HepG2 (cell line): ENCODE measurements around the gene ABHD6. TPM values are rescaled to one million over a fixed set of nuclear protein-coding genes. Genes with fewer than 3 reads are reported as not detected.

Source experiments
- ATF7-NPFF ChIP-seq: sonication (generic); formaldehyde crosslinking; IDR thresholded peaks from 2 replicates; pipeline ENCODE4 v1.8.1; 2023; ENCODE audit warnings: mild to moderate bottlenecking, low read depth, missing genetic modification reagents, moderate library complexity
- ETV5 ChIP-seq: IDR thresholded peaks from 2 replicates; pipeline ENCODE4 v1.6.1; 2018; ENCODE audit warnings: missing biosample characterization, missing genetic modification reagents, inconsistent platforms, borderline replicate concordance
- FOXA1 ChIP-seq, 2 experiments: fragments of 450-650 bp in 1 of 2; sonication (generic) in 1 of 2; formaldehyde crosslinking in 1 of 2; IDR thresholded peaks; 2 replicates each; pipeline versions ENCODE4 v1.4.0 to v1.6.1; 2016 to 2020; ENCODE audit warnings: missing genetic modification reagents in 1 of 2
- FOXO4 ChIP-seq: sonication (generic); formaldehyde crosslinking; conservative IDR thresholded peaks from 2 replicates; pipeline ENCODE4 v1.8.1; 2023; ENCODE audit warnings: missing genetic modification reagents
- HOXA5 ChIP-seq: sonication (generic); formaldehyde crosslinking; IDR thresholded peaks from 2 replicates; pipeline ENCODE4 v1.4.0; 2020; ENCODE audit warnings: missing genetic modification reagents
- IRX3 ChIP-seq: sonication (generic); formaldehyde crosslinking; IDR thresholded peaks from 2 replicates; pipeline ENCODE4 v1.8.1; 2023; ENCODE audit warnings: mild to moderate bottlenecking, low read depth, missing genetic modification reagents, borderline replicate concordance
- MAFF ChIP-seq: IDR thresholded peaks from 2 replicates; pipeline ENCODE4 v1.6.1; 2011; ENCODE audit warnings: low read depth, low read length, improper control_type of control experiment
- MATR3 ChIP-seq: sonication (generic); formaldehyde crosslinking; IDR thresholded peaks from 2 replicates; pipeline ENCODE4 v1.4.0; 2020; ENCODE audit warnings: missing genetic modification reagents
- MAZ ChIP-seq, 2 experiments: sonication (generic) in 1 of 2; formaldehyde crosslinking in 1 of 2; IDR thresholded peaks; 2 replicates each; pipeline versions ENCODE4 v1.5.0 to v1.6.1; 2012 to 2020; ENCODE audit warnings: low read depth in 2 of 2, mild to moderate bottlenecking in 2 of 2, borderline replicate concordance in 1 of 2, improper control_type of control experiment in 1 of 2, low read length in 1 of 2, missing genetic modification reagents in 1 of 2, moderate library complexity in 1 of 2
- MYNN ChIP-seq: sonication (generic); formaldehyde crosslinking; IDR thresholded peaks from 2 replicates; pipeline ENCODE4 v1.4.0; 2020; ENCODE audit warnings: mild to moderate bottlenecking, low read depth, missing genetic modification reagents
- PITX1 ChIP-seq: sonication (generic); formaldehyde crosslinking; IDR thresholded peaks from 2 replicates; pipeline ENCODE4 v1.5.1; 2020; ENCODE audit warnings: mild to moderate bottlenecking, missing genetic modification reagents
- REPIN1 ChIP-seq: sonication (generic); formaldehyde crosslinking; IDR thresholded peaks from 2 replicates; pipeline ENCODE4 v1.8.0; 2022; ENCODE audit warnings: missing genetic modification reagents, low read depth, mild to moderate bottlenecking, borderline replicate concordance
- TCF7 ChIP-seq: sonication (generic); IDR thresholded peaks from 2 replicates; pipeline ENCODE4 v1.6.1; 2016; ENCODE audit warnings: antibody characterized with exemption, low read depth
- TFDP1 ChIP-seq: IDR thresholded peaks from 2 replicates; pipeline ENCODE4 v1.6.1; 2016; ENCODE audit warnings: missing compliant biosample characterization, missing genetic modification reagents, borderline replicate concordance
- ZNF121 ChIP-seq: sonication (generic); formaldehyde crosslinking; IDR thresholded peaks from 2 replicates; pipeline ENCODE4 v1.5.0; 2020; ENCODE audit warnings: mild to moderate bottlenecking, missing genetic modification reagents
- ZNF232 ChIP-seq: sonication (generic); formaldehyde crosslinking; IDR thresholded peaks from 2 replicates; pipeline ENCODE4 v1.4.0; 2020; ENCODE audit warnings: missing genetic modification reagents, borderline replicate concordance
- ZNF282 ChIP-seq: fragments of 450-650 bp; IDR thresholded peaks from 2 replicates; pipeline ENCODE4 v1.6.1; 2018; ENCODE audit not compliant: partially characterized antibody
- ZNF3 ChIP-seq: IDR thresholded peaks from 2 replicates; pipeline ENCODE4 v1.7.0; 2017; ENCODE audit warnings: inconsistent platforms
- ZNF484 ChIP-seq: sonication (generic); formaldehyde crosslinking; IDR thresholded peaks from 2 replicates; pipeline ENCODE4 v1.5.1; 2020; ENCODE audit warnings: mild to moderate bottlenecking, low read depth, missing genetic modification reagents, borderline replicate concordance
- ZNF496 ChIP-seq: sonication (generic); formaldehyde crosslinking; IDR thresholded peaks from 2 replicates; pipeline ENCODE4 v1.8.1; 2023; ENCODE audit warnings: mild to moderate bottlenecking, moderate library complexity, missing genetic modification reagents; ENCODE audit not compliant: insufficient replicate concordance
- ZNF577 ChIP-seq: sonication (generic); formaldehyde crosslinking; IDR thresholded peaks from 2 replicates; pipeline ENCODE4 v1.4.0; 2020; ENCODE audit warnings: mild to moderate bottlenecking, low read depth, missing genetic modification reagents, borderline replicate concordance
- ZNF788 ChIP-seq: sonication (generic); formaldehyde crosslinking; IDR thresholded peaks from 2 replicates; pipeline ENCODE4 v1.5.0; 2020; ENCODE audit warnings: mild to moderate bottlenecking, missing genetic modification reagents, borderline replicate concordance
- ZNF850 ChIP-seq: sonication (generic); formaldehyde crosslinking; conservative IDR thresholded peaks from 2 replicates; pipeline ENCODE4 v1.9.0; 2021; ENCODE audit warnings: mild to moderate bottlenecking, missing genetic modification reagents
- ZUFSP ChIP-seq: sonication (generic); formaldehyde crosslinking; IDR thresholded peaks from 2 replicates; pipeline ENCODE4 v1.9.0; 2021; ENCODE audit warnings: missing genetic modification reagents, mild to moderate bottlenecking, borderline replicate concordance
- polyA plus RNA-seq, 8 experiments: library from polyadenylated mRNA; depleted of rRNA in 3 of 8; stranded (reverse) in 7 of 8; unstranded in 1 of 8; fragments of >200 nt; fragmentation: Illumina TruSeq in 4 of 8; extraction: Trizol in 4 of 8; gene quantifications; 2 replicates each; pipeline versions ENCODE4 v1.2.1 to v1.2.3, GENCODE V29; 2011 to 2016; ENCODE audit warnings: low read depth in 4 of 8, missing spikeins in 1 of 8, mixed read lengths in 1 of 8; ENCODE audit not compliant: insufficient read depth in 1 of 8
- total RNA-seq, 5 experiments: library from RNA; depleted of rRNA; stranded (reverse); fragments of >200 nt; fragmentation: Illumina TruSeq; extraction: Trizol; gene quantifications; 2 replicates each; pipeline ENCODE4 v1.2.3, GENCODE V29; 2016; ENCODE audit warnings: low read depth in 1 of 5
- TF ChIP-seq, protein P1 (sequence below): sonication (generic); formaldehyde crosslinking; IDR thresholded peaks from 2 replicates; pipeline ENCODE4 v1.5.0; 2020; ENCODE audit warnings: missing genetic modification reagents, mild to moderate bottlenecking, borderline replicate concordance

Gene ABHD6
- total and polyA plus RNA-seq, 2 of the 13 experiments (the other 11 are each of a cell fraction or from before 2014, with no cell fraction given): 9.0 to 17.2 TPM

DNA sequence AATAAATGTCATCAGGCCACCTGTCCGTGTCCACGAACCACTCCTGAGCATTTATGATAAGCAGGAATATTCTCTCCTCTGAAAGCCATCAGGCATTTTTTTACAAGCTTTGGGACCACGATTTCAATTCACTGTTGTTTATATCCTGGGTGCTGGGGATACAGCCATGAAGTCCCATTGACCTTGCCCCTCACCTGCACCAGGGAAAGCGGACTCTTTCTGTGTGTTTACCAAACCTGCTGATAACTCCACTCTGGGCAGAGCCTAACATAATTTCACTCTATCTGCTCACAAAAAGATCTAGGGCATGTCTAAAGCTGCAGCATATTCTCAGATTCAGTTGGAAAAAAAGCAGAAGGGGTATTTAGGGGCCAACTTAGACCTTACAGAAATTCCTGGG, 31.6 kb upstream of the ABHD6 start (continued):
- 0 out of 2 replicates have a peak, but pooled peaks have one; percentile 38 for TF ChIP-seq FOXO4
- no peak for TF ChIP-seq REPIN1
- TF ChIP-seq MYNN: no peak
- no peak for TF ChIP-seq ZNF484
- no peak for TF ChIP-seq MAFF
- no peak for TF ChIP-seq ZNF788 (CRISPR knock-in tag)
- no peak for TF ChIP-seq IRX3 (CRISPR knock-in tag)
- TF ChIP-seq ZNF496 (CRISPR knock-in tag): no peak
- TF ChIP-seq ZNF3 (CRISPR knock-in tag): no peak
- TF ChIP-seq ATF7-NPFF (CRISPR knock-in tag): no peak
- no peak for TF ChIP-seq ZNF577 (CRISPR knock-in tag)
- no peak for TF ChIP-seq ZUFSP (CRISPR knock-in tag)
- no peak for TF ChIP-seq FOXA1 (IDR thresholded peaks at IDR 0.05)
- 0 out of 2 replicates have a peak, but pooled peaks have one; percentile 34 for TF ChIP-seq FOXA1 (CRISPR knock-in tag; IDR thresholded peaks at IDR 0.05)
- TF ChIP-seq ZNF850: no peak
- no peak for TF ChIP-seq ZNF232 (CRISPR knock-in tag)
- no peak for TF ChIP-seq TCF7
- TF ChIP-seq PITX1: peak; percentile 60; the same call in 1 of the 2 replicates
- 0 out of 2 replicates have a peak, but pooled peaks have one; percentile 15 for TF ChIP-seq ZNF121 (CRISPR knock-in tag)
- TF ChIP-seq, protein P1, sequence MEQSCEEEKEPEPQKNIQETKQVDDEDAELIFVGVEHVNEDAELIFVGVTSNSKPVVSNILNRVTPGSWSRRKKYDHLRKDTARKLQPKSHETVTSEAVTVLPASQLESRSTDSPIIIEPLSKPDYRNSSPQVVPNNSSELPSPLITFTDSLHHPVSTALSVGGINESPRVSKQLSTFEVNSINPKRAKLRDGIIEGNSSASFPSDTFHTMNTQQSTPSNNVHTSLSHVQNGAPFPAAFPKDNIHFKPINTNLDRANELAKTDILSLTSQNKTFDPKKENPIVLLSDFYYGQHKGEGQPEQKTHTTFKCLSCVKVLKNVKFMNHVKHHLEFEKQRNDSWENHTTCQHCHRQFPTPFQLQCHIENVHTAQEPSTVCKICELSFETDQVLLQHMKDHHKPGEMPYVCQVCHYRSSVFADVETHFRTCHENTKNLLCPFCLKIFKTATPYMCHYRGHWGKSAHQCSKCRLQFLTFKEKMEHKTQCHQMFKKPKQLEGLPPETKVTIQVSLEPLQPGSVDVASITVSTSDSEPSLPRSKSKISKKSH (CRISPR knock-in tag): no peak
- TF ChIP-seq HOXA5: no peak
- no peak for TF ChIP-seq TFDP1 (CRISPR knock-in tag)
- TF ChIP-seq MATR3: no peak
- TF ChIP-seq MAZ (IDR thresholded peaks at IDR 0.05; ENCODE audit: borderline replicate concordance, low read depth, low read length): no peak
- TF ChIP-seq MAZ (CRISPR knock-in tag; IDR thresholded peaks at IDR 0.05; ENCODE audit: low read depth): no peak
- TF ChIP-seq ZNF282: no peak
- 0 out of 2 replicates have a peak, but pooled peaks have one; percentile 14 for TF ChIP-seq ETV5
